ENCODE data around the gene CSF1R.

CSF1R gene

GRCh38 chr5:150069672-150070627 lies 16.4 kb downstream of the CSF1R start:
- no peak for DNase-seq

GRCh38 chr5:150068961-150069645 lies 17.3 kb downstream of the CSF1R start:
- no peak for DNase-seq

- DNase-seq = no peak
Measured at GRCh38 chr5:150068472-150068871, 17.9 kb downstream of the CSF1R start.

- no peak for DNase-seq
Measured at GRCh38 chr5:150068071-150068470, 18.3 kb downstream of the CSF1R start.

GRCh38 chr5:150067405-150067960 lies 18.9 kb downstream of the CSF1R start:
- no peak for DNase-seq

GRCh38 chr5:150066901-150067396 lies 19.4 kb downstream of the CSF1R start:
- DNase-seq = no peak

- no peak for DNase-seq
Measured at GRCh38 chr5:150066436-150066835, 19.9 kb downstream of the CSF1R start.

GRCh38 chr5:150065886-150066285 lies 20.5 kb downstream of the CSF1R start:
- DNase-seq = no peak

- DNase-seq = no peak
Measured at GRCh38 chr5:150065346-150065745, 21.0 kb downstream of the CSF1R start.

GRCh38 chr5:150064681-150065220 lies 21.6 kb downstream of the CSF1R start:
- no peak for DNase-seq

GRCh38 chr5:150063638-150064037 lies 22.7 kb downstream of the CSF1R start:
- no peak for DNase-seq

- no peak for DNase-seq
Measured at GRCh38 chr5:150062216-150062922, 24.0 kb downstream of the CSF1R start.

- DNase-seq = no peak
Measured at GRCh38 chr5:150061538-150061995, 24.8 kb downstream of the CSF1R start.

- DNase-seq = no peak
Measured at GRCh38 chr5:150060471-150060870, 25.9 kb downstream of the CSF1R start.

- DNase-seq = no peak
Measured at GRCh38 chr5:150059623-150060022, 26.7 kb downstream of the CSF1R start.

GRCh38 chr5:150058480-150059126 lies 27.8 kb downstream of the CSF1R start:
- DNase-seq = no peak

- no peak for DNase-seq
Measured at GRCh38 chr5:150057996-150058395, 28.4 kb downstream of the CSF1R start.

- DNase-seq = no peak
Measured at GRCh38 chr5:150057511-150057910, 28.8 kb downstream of the CSF1R start.

- DNase-seq = no peak
Measured at GRCh38 chr5:150057052-150057451, 29.3 kb downstream of the CSF1R start.

GRCh38 chr5:150056075-150056443 lies 30.3 kb downstream of the CSF1R start:
- DNase-seq = no peak

- DNase-seq = no peak
Measured at GRCh38 chr5:150055326-150056074, 30.9 kb downstream of the CSF1R start.
